Measurements from ENCODE around the gene USP9X.
"Not testable (repeated sequence)": the region's sequence is repeated elsewhere in the genome, so short reads cannot be mapped to it uniquely, and the experiment has no call there.

Gene USP9X

GRCh38 chrX:41224605-41225004 lies 139.4 kb downstream of the USP9X start:
- DNase-seq = no peak

- no peak for DNase-seq
These were observed 148.7 kb downstream of the USP9X start for GRCh38 chrX:41233988-41234387.

GRCh38 chrX:41234471-41234870 lies 149.2 kb downstream of the USP9X start:
- not testable (repeated sequence) for DNase-seq

GRCh38 chrX:41234962-41235361 lies 149.7 kb downstream of the USP9X start:
- no peak for DNase-seq

GRCh38 chrX:41236629-41237028 lies 151.4 kb downstream of the USP9X start:
- DNase-seq = no peak

- DNase-seq = no peak
These were observed 155.3 kb downstream of the USP9X start for GRCh38 chrX:41240509-41240908.

GRCh38 chrX:41241962-41242361 lies 156.7 kb downstream of the USP9X start:
- no peak for DNase-seq

- peak; percentile 1 for DNase-seq
These were observed 160.4 kb downstream of the USP9X start for GRCh38 chrX:41245641-41246040.

GRCh38 chrX:41250867-41251266 lies 165.6 kb downstream of the USP9X start:
- DNase-seq = no peak

- no peak for DNase-seq
These were observed 172.6 kb downstream of the USP9X start for GRCh38 chrX:41257801-41258200.

- no peak for DNase-seq
These were observed 173.0 kb downstream of the USP9X start for GRCh38 chrX:41258226-41258625.

- DNase-seq = peak; percentile 43
These were observed 173.6 kb downstream of the USP9X start for GRCh38 chrX:41258871-41259270.

- peak; percentile 10 for DNase-seq
These were observed 174.3 kb downstream of the USP9X start for GRCh38 chrX:41259516-41259915.

- DNase-seq = no peak
These were observed 180.4 kb downstream of the USP9X start for GRCh38 chrX:41265615-41266014.

GRCh38 chrX:41273638-41274037 lies 188.4 kb downstream of the USP9X start:
- peak; percentile 29 for DNase-seq

- DNase-seq = peak; percentile 60
These were observed 190.7 kb downstream of the USP9X start for GRCh38 chrX:41275661-41276609.

- DNase-seq = no peak
These were observed 191.6 kb downstream of the USP9X start for GRCh38 chrX:41276661-41277506.

GRCh38 chrX:41282307-41282706 lies 197.1 kb downstream of the USP9X start:
- DNase-seq = not testable (repeated sequence)

- not testable (repeated sequence) for DNase-seq
These were observed 200.7 kb downstream of the USP9X start for GRCh38 chrX:41285928-41286327.

Data from EL (cell line).